HEK293 (cell line): ENCODE measurements around the gene PLA2G4C.

Experiments
- CTCF ChIP-seq: fragments of 450-650 bp; formaldehyde crosslinking; IDR thresholded peaks from 2 replicates; pipeline ENCODE4 v1.5.1; 2016; ENCODE audit warnings: missing biosample characterization, missing genetic modification characterization
- KLF17 ChIP-seq: fragments of 450-650 bp; formaldehyde crosslinking; IDR thresholded peaks from 2 replicates; pipeline ENCODE4 v1.5.1; 2016; ENCODE audit warnings: missing biosample characterization, missing genetic modification characterization
- KLF9 ChIP-seq: fragments of 450-650 bp; formaldehyde crosslinking; IDR thresholded peaks from 2 replicates; pipeline ENCODE4 v1.5.1; 2016; ENCODE audit warnings: missing biosample characterization, missing genetic modification characterization, low read depth
- SALL2 ChIP-seq: fragments of 450-650 bp; formaldehyde crosslinking; IDR thresholded peaks from 2 replicates; pipeline ENCODE4 v1.5.0; 2017; ENCODE audit warnings: missing biosample characterization, mild to moderate bottlenecking, missing genetic modification characterization, borderline replicate concordance
- TCF7L2 ChIP-seq: IDR thresholded peaks from 2 replicates; pipeline ENCODE4 v1.6.1; 2011; ENCODE audit warnings: low read depth, mild to moderate bottlenecking, inconsistent platforms, low read length, moderate library complexity, borderline replicate concordance
- ZBTB21 ChIP-seq: fragments of 450-650 bp; formaldehyde crosslinking; IDR thresholded peaks from 2 replicates; pipeline ENCODE4 v1.5.1; 2017; ENCODE audit warnings: missing biosample characterization, missing genetic modification characterization
- ZBTB7A ChIP-seq: fragments of 450-650 bp; formaldehyde crosslinking; IDR thresholded peaks from 2 replicates; pipeline ENCODE4 v1.5.1; 2016; ENCODE audit warnings: low read depth, missing biosample characterization, missing genetic modification characterization
- ZNF175 ChIP-seq: fragments of 450-650 bp; formaldehyde crosslinking; IDR thresholded peaks from 2 replicates; pipeline ENCODE4 v1.5.1; 2016; ENCODE audit warnings: missing biosample characterization, missing genetic modification characterization
- ZNF37A ChIP-seq: fragments of 450-650 bp; IDR thresholded peaks from 2 replicates; pipeline ENCODE4 v1.5.1; 2018; ENCODE audit warnings: missing biosample characterization, missing genetic modification characterization
- ZNF394 ChIP-seq: fragments of 450-650 bp; formaldehyde crosslinking; IDR thresholded peaks from 2 replicates; pipeline ENCODE4 v1.5.1; 2016; ENCODE audit warnings: missing biosample characterization, missing genetic modification characterization, mild to moderate bottlenecking, moderate library complexity, borderline replicate concordance
- ZNF560 ChIP-seq: fragments of 450-650 bp; formaldehyde crosslinking; IDR thresholded peaks from 2 replicates; pipeline ENCODE4 v1.5.1; 2017; ENCODE audit warnings: missing biosample characterization, missing genetic modification characterization, borderline replicate concordance
- ZSCAN4 ChIP-seq: fragments of 450-650 bp; formaldehyde crosslinking; IDR thresholded peaks from 2 replicates; pipeline ENCODE4 v1.5.1; 2017; ENCODE audit warnings: missing biosample characterization, missing genetic modification characterization
- ZSCAN5A ChIP-seq: fragments of 450-650 bp; formaldehyde crosslinking; IDR thresholded peaks from 2 replicates; pipeline ENCODE4 v1.5.1; 2016; ENCODE audit warnings: missing biosample characterization, missing genetic modification characterization

GRCh38 chr19:48122421-48122820 lies 11.8 kb upstream of the PLA2G4C start:
- TF ChIP-seq CTCF (tag by site-specific recombination) (no peak), ZSCAN4 (tag by site-specific recombination) (no peak), ZSCAN5A (no peak), ZNF175 (tag by site-specific recombination) (no peak), TCF7L2 (no peak), ZNF37A (tag by site-specific recombination) (no peak), ZBTB21 (tag by site-specific recombination) (no peak), ZNF560 (tag by site-specific recombination) (no peak), KLF17 (tag by site-specific recombination) (no peak), ZNF394 (no peak), KLF9 (tag by site-specific recombination) (no peak), SALL2 (tag by site-specific recombination) (no peak), ZBTB7A (tag by site-specific recombination) (no peak)
